Measurements from ENCODE around the gene APOBEC3C.

Gene APOBEC3C

GRCh38 chr22:38966942-38967341 is 47.1 kb upstream of the APOBEC3C start:
- peak overlapping the region; percentile 38 to 50 for H3K4me3 ChIP-seq (ENCODE audit: low read depth in 1 of 2, low read length in 1 of 2)
- no peaks in the 10 kb centered on the region for H3K27me3 ChIP-seq
- H3K27ac ChIP-seq = peak overlapping the region; percentile 99
- H3K9me3 ChIP-seq = no peaks in the 10 kb centered on the region
- H3K36me3 ChIP-seq = peaks cover 38% of the 10 kb centered on the region
- TF ChIP-seq CTCF (IDR thresholded peaks at IDR 0.05) = no peak
- peaks cover 77 to 80% of the 10 kb centered on the region in 2 experiments for H3K4me1 ChIP-seq (ENCODE audit: control insufficient read depth in 1 of 2, insufficient read depth in 1 of 2, low read depth in 1 of 2, low read length in 1 of 2)

- Histone ChIP-seq H3K4me3 (ENCODE audit: low read depth in 1 of 2, low read length in 1 of 2) (peak overlapping the region; percentile 39 to 50), H3K27ac (peak overlapping the region; percentile 99)
- TF ChIP-seq CTCF (IDR thresholded peaks at IDR 0.05) = peak; percentile 57
These were observed 46.3 kb upstream of the APOBEC3C start for GRCh38 chr22:38967451-38968450.

GRCh38 chr22:38968801-38969200 is 45.3 kb upstream of the APOBEC3C start:
- Histone ChIP-seq H3K4me1 (ENCODE audit: control insufficient read depth in 1 of 2, insufficient read depth in 1 of 2, low read depth in 1 of 2, low read length in 1 of 2) (peaks cover 95 to 99% of the 10 kb centered on the region in 2 experiments), H3K9me3 (no peaks in the 10 kb centered on the region), H3K27ac (peak overlapping the region; percentile 99), H3K36me3 (peaks cover 19% of the 10 kb centered on the region), H3K27me3 (no peaks in the 10 kb centered on the region), H3K4me3 (ENCODE audit: low read depth in 1 of 2, low read length in 1 of 2) (no peak overlapping the region)
- no peak for TF ChIP-seq CTCF (IDR thresholded peaks at IDR 0.05)

More at GRCh38 chr22:38967451-38968450, 46.3 kb upstream of the APOBEC3C start:
- H3K9me3 ChIP-seq = no peaks in the 10 kb centered on the region
- H3K4me1 ChIP-seq (ENCODE audit: control insufficient read depth in 1 of 2, insufficient read depth in 1 of 2, low read depth in 1 of 2, low read length in 1 of 2) = peaks cover 85 to 88% of the 10 kb centered on the region in 2 experiments
- peaks cover 30% of the 10 kb centered on the region for H3K36me3 ChIP-seq
- no peaks in the 10 kb centered on the region for H3K27me3 ChIP-seq

- H3K27me3 ChIP-seq = no peaks in the 10 kb centered on the region
- no peak overlapping the region for H3K4me3 ChIP-seq (ENCODE audit: low read depth in 1 of 2, low read length in 1 of 2)
- no peaks in the 10 kb centered on the region for H3K9me3 ChIP-seq
- peak overlapping the region; percentile 77 for H3K27ac ChIP-seq
- no peak for TF ChIP-seq CTCF (IDR thresholded peaks at IDR 0.05)
- H3K4me1 ChIP-seq (ENCODE audit: control insufficient read depth in 1 of 2, insufficient read depth in 1 of 2, low read depth in 1 of 2, low read length in 1 of 2) = peaks cover 83 to 87% of the 10 kb centered on the region in 2 experiments
- peaks cover 2% of the 10 kb centered on the region for H3K36me3 ChIP-seq
These were observed 43.5 kb upstream of the APOBEC3C start for GRCh38 chr22:38970551-38970950.

GRCh38 chr22:38971202-38971601 is 42.9 kb upstream of the APOBEC3C start:
- Histone ChIP-seq H3K4me3 (ENCODE audit: low read depth in 1 of 2, low read length in 1 of 2) (no peak overlapping the region), H3K36me3 (no peaks in the 10 kb centered on the region), H3K4me1 (ENCODE audit: control insufficient read depth in 1 of 2, insufficient read depth in 1 of 2, low read depth in 1 of 2, low read length in 1 of 2) (peaks cover 77 to 80% of the 10 kb centered on the region in 2 experiments), H3K27ac (peak overlapping the region; percentile 77), H3K9me3 (no peaks in the 10 kb centered on the region), H3K27me3 (no peaks in the 10 kb centered on the region)
- no peak for TF ChIP-seq CTCF (IDR thresholded peaks at IDR 0.05)

Data from neutrophil (primary cell).